Activated CD8-positive, alpha-beta memory T cell treated with anti-CD3 and anti-CD28 coated beads, Interleukin-2, amount 50 U/mL, for 48 hours (primary cell): ENCODE data around the gene POU2AF1.

ENCODE experiments used
- DNase-seq: peaks from one replicate; pipeline ENCODE4 v3.0.0-alpha.2; 2020

The POU2AF1 gene

GRCh38 chr11:111378861-111379601 lies at the start of gene POU2AF1:
TSS of gene POU2AF1 (minus strand) at chr11:111379275. CDS start at chr11:111379177, 98 bp downstream.
- DNase-seq: peak; percentile 83

- DNase-seq: no peak
Observed at GRCh38 chr11:111428113-111428876, 49.2 kb upstream of the POU2AF1 start.

DNA sequence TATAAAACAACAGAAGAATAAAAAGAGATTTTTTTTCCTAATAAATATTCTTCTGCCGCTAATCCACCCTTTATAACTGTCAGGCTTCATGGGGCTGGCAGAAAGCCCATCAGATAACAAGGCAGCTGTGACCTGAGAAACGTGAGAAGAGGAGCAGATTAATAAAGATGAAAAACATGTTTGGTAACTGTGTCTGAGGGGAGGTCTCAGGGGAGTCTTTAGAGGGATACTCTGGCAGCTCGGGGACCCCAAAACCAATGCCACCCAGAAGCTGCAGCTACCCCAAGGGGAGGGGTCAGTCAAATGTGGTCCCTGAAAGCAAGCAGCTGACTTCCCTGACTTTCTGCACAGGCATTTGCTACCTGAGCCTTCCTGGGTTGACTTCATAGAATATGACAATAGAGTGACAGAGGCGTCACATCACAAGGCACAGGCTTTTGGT lies 48.4 kb upstream of the POU2AF1 start:
- DNase-seq: no peak

DNA sequence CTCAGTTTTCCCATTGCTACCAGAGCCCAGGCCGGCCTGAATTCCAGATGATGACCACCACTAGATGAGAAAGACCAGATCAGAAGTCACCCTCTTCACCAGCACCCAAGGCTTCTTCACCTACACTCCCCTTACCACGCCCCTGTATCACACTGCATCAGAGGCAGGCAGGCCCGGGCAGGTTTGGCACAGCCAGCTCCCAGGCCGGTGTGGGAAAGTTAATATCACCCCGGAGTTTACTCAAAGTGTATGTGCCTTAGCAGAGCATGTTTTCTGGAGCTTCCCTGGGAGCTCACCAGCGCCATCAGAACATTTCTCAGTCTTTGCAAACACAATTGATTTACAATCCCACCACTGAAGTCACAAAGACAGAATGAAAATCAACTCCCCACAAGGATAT lies 47.5 kb upstream of the POU2AF1 start:
- DNase-seq: no peak

GRCh38 chr11:111423250-111423615 lies 44.2 kb upstream of the POU2AF1 start:
- DNase-seq: no peak

DNA sequence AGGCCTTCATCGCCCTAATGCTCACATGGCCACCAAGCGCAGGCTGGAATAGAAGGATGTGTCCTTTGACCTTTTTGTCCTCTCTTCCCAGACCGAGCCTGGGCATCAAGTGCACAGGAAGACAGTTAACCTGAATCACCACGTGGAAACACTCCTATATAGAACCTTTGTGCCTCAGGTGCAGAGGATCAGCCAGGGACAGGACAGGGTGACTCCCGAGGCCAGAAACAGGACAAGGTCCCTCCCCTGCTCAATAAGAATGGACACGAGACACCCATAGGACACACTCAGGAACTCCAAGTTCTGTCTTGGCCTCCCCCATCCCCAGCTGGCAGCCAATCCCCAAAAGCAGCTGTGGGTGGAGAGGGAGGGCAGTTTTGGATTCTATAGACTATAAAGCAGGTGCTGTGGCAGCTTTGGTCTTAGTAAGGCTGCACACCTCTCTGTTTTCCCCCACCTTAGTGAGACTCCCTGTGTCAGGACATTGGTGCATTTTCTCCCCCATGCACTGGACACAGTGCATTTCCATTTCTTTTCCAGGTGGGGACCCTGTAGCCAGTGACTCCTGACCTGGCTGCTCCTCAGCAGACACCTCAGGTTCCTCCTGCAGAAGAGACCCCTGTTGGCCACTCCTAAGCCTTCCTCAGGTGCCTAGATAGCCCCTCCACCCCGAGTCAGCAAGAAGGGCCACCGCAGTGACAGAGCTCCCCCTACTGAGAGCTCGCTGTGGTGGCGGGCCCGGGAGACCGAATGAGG lies 43.6 kb upstream of the POU2AF1 start:
- DNase-seq: peak; percentile 79

- DNase-seq: no peak
Observed at GRCh38 chr11:111421251-111421650, 42.2 kb upstream of the POU2AF1 start.

DNA sequence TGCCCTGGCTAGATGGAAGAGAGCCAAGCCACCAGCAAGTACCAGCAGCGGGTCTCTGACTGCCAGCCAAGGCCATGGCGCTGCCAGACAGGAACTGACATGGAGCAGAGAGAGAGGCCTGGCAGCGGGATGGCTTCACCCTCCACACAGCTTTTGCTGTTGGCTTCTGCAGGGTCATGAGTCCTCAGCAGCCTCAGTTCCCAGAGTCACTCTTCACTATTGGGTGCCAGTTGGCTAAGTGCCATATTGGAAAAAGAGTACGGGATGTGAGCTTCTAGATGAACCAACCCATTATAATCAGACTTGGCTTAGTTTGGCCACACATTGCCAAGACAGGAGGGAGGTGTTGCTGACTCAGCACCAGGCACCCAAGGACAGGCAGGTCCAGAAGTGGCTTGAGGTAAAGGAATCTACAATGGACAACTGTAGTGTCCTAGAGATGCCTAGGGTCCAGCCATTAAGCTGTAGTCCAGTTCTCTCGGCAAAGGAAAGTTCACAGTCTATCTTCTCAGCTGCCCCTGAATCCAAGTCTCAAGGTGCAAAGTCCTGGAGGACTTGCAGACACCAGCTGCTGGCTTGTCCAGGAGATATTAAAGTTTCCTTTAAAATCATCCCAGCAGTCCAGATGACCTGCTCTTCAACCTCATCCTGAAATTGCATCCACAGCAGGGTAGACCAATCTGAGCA lies 40.7 kb upstream of the POU2AF1 start:
- DNase-seq: no peak

DNA sequence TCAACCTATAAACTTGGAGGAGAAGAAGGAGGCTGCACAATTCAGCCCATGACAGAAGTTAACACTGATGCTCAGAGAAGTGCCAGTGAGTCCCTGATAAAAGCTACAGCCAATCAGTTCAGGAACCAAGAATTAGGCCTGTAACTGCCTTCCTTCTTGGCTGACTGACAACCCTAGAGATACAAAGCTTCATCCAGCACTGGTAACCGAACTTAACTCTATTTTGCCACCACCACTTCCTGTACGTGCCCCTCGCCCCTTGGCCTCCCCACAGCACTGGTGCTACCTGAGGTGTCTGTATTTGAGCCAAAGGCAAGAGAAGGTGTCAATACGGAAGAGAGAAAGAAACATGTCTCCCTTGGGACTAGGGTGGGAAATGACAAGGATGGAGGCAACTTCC lies 40.1 kb upstream of the POU2AF1 start:
- DNase-seq: no peak

DNA sequence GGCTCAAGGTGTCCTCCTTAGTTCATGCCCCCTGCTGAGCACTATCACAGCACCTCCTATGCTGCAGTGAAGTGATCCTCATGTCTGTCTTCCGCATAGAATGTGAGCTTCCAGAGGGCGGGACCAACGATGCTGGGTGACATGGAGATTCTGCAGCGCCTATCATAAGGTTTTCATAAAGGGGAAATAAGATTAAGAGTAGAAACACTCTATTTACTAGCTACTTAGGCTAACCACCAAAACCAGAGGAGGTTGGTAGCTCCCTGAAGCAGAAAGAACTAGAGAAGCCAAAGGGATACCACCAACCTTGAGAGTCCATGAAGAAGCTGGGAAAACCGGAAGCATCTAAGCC lies 39.3 kb upstream of the POU2AF1 start:
- DNase-seq: no peak

- no peak for DNase-seq
Observed at GRCh38 chr11:111417766-111418435, 38.8 kb upstream of the POU2AF1 start.

DNA sequence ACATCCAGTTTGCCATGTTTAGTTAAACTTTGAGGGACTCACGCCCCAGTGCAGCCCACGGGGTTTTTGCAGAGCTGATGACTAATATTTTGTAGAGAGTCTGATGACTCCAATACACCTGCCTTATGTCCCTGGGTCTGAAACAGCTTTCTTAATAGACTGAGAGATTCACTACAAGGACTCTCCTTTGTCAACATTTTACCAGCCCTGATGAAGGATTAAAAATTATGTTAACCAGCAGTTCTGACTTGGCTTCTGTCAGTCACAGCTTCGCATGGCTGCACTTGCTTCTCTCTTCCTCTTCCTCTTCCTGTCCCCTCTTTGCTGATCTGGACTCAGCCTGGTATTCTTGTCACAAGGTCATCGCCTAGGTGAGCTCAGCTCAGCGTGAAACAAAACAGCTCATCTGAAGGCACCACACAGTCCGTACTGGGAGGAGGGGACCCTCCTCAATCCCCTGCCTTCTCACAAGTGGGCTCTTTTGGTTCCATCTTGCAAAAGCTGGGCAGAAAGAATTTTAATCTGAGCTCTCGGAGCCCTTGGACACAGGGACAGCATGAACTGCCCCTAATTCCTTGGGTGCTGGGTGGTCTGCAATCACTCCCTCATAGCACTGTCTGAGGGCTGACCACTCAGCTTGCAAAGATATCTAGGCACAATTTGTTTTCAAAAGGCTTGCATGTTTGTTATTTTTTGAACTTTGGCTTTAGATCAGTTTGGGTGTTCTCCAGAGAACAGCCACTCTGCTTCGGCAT lies 38.1 kb upstream of the POU2AF1 start:
- no peak for DNase-seq

DNA sequence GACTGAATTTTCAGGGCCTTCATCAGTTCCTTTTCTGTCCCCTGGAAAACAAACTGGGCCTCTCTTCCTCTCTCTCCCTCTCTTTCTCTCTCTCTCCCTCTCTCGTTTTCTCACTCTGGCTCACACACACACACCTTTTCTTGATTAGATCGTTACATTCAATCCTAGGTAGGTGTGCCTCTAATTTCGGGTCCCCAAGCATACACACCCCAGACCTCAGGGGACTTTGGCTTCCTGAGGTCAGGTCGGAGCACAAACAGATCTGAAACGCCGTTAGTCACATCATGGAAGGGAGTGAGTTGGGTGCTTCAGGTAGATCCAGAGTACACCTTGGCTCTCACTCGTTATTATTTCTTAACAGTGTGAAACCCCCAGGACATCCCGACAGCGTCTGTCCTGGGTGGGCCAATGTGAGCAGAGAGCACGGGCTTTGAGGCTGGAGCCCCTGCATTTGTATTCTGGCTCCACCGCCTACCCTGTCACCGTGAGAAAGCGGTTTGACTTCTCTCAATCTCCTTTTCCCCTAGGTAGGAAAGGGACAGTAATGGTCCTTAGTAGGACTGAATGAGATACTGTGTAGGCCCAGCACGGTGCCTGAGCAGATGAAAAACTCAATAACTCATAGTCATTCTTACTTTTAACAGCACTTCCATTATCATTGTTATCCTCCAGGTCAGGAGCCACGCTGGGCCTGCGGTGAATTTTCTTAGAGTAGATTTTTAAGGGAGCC lies 37.3 kb upstream of the POU2AF1 start:
- DNase-seq: no peak

DNA sequence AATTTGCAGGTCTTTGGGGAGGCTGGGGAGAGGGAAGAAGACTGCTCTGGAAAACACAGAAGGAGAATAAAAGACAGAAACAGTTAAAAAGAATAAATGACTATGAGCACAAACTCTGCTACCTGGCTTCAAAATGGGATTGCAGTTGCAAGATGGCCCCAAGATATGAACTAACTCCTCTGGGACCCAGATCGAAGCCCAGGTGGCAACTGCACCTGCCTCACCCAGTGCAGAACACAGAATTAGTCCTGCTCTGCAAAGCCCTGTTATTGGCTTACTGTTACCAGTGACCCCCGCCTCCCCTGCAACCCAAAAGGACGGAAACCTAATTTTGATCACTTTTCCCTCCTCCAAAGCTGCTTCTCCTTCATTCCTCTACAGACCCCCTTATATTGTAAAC lies 35.9 kb upstream of the POU2AF1 start:
- DNase-seq: no peak

GRCh38 chr11:111414267-111414931 lies 35.3 kb upstream of the POU2AF1 start:
- DNase-seq: no peak

- DNase-seq: peak; percentile 67
Observed at GRCh38 chr11:111413849-111414248, 34.8 kb upstream of the POU2AF1 start.

DNA sequence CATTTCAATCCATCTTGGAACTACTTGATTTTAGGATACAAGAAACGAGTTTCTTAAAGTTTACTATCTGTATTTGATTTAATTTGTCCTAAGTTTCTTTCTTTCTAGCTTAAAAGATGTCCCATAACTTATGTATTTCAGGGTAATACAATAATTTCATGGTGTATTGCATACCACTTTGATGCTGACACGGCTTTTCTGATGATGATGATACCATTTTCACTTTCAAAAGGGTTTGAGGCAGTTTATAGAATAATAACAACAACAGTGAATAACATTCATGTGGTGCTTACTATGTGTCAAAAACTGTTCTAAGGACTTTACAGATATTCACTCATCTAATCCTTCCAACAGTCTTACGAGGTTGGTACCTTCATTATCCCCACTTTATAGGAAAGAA lies 33.2 kb upstream of the POU2AF1 start:
- DNase-seq: no peak

GRCh38 chr11:111411456-111411855 lies 32.4 kb upstream of the POU2AF1 start:
- DNase-seq: no peak

DNA sequence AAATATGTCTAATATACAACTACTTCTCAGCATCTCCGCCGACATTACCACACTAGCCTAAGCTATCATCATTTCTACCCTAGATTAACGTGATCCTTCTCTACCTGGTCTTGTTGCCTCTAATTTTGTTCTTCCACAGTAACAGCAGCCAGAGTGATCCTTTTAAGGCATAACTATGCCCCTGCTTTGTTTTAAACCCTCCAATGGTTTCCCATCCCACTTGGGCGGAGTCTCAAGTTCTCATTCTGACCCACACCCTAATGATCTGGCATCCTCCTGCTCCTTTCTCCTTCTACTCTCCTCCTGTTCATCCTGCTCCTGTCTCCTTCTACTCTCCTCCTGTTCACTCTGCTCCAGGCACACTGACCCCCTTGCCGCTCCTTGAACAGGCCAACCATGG lies 31.9 kb upstream of the POU2AF1 start:
- DNase-seq: no peak

DNA sequence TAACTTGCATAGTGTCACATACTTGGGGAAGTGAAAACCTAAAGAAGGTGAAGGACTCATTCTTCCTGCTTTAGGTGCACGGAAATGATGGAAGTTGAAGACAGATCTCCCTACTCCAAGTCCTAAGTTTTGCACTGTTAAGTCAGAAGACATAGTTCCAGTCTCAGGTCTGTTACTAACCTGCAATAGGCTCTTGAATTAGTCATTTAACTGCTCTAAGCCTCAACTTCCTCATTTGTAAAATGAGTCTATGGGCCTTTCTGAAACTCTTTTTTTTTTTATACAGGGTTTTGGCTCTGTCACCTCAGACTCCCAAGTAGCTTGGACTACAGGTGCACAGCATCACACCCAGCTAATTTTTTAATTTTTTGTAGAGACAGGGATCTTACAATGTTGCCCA lies 30.8 kb upstream of the POU2AF1 start:
- DNase-seq: no peak
